MM.1S (cell line): ENCODE measurements around the gene KIF17.
"Not testable (repeated sequence)": the region's sequence is repeated elsewhere in the genome, so short reads cannot be mapped to it uniquely, and the experiment has no call there.

Source experiments
- DNase-seq: peaks from one replicate; pipeline ENCODE4 v3.0.0-alpha.2; 2015
- H2AFZ ChIP-seq: fragments of 300-600 bp; sonication (generic); 2 replicates; pipeline ENCODE4 v1.6.0; 2016; ENCODE audit warnings: antibody characterized with exemption, low read length
- H3F3A ChIP-seq: fragments of 300-600 bp; sonication (generic); 2 replicates; pipeline ENCODE4 v1.6.1; 2016; ENCODE audit warnings: mild to moderate bottlenecking, antibody characterized with exemption, low read length, moderate library complexity, mixed read lengths; ENCODE audit not compliant: insufficient read depth
- H3K27ac ChIP-seq: fragments of 300-600 bp; sonication (generic); 2 replicates; pipeline ENCODE4 v1.5.1; 2016; ENCODE audit warnings: mild to moderate bottlenecking, low read length
- H3K27me3 ChIP-seq: fragments of 300-600 bp; sonication (generic); replicated peaks from 2 replicates; pipeline ENCODE4 v1.6.0; 2016; ENCODE audit warnings: low read length; ENCODE audit not compliant: insufficient read depth
- H3K36me3 ChIP-seq: fragments of 300-600 bp; sonication (generic); replicated peaks from 2 replicates; pipeline ENCODE4 v1.6.1; 2016; ENCODE audit warnings: mild to moderate bottlenecking, low read length, mixed read lengths; ENCODE audit not compliant: insufficient read depth
- H3K4me1 ChIP-seq: fragments of 300-600 bp; sonication (generic); 2 replicates; pipeline ENCODE4 v1.6.1; 2016; ENCODE audit warnings: low read length, mixed read lengths
- H3K4me2 ChIP-seq: fragments of 300-600 bp; sonication (generic); 2 replicates; pipeline ENCODE4 v1.6.0; 2016; ENCODE audit warnings: low read depth, low read length
- H3K4me3 ChIP-seq: fragments of 300-600 bp; sonication (generic); 2 replicates; pipeline ENCODE4 v1.5.1; 2016; ENCODE audit warnings: low read length, mixed read lengths
- H3K79me2 ChIP-seq: fragments of 300-600 bp; sonication (generic); 2 replicates; pipeline ENCODE4 v1.6.1; 2016; ENCODE audit warnings: mixed run types, low read length, mixed read lengths
- H3K9ac ChIP-seq: fragments of 300-600 bp; sonication (generic); 2 replicates; pipeline ENCODE4 v1.6.1; 2016; ENCODE audit warnings: low read length, mixed read lengths
- H3K9me2 ChIP-seq: fragments of 300-600 bp; sonication (generic); replicated peaks from 2 replicates; pipeline ENCODE4 v1.6.1; 2016; ENCODE audit warnings: mild to moderate bottlenecking, low read length, mixed read lengths; ENCODE audit not compliant: insufficient read depth
- H3K9me3 ChIP-seq: fragments of 300-600 bp; sonication (generic); replicated peaks from 2 replicates; pipeline ENCODE4 v1.6.1; 2016; ENCODE audit warnings: mild to moderate bottlenecking, low read length, mixed read lengths; ENCODE audit not compliant: insufficient read depth
- H4K20me1 ChIP-seq: fragments of 300-600 bp; sonication (generic); 2 replicates; pipeline ENCODE4 v1.6.1; 2016; ENCODE audit warnings: mild to moderate bottlenecking, low read length, moderate library complexity, mixed read lengths; ENCODE audit not compliant: insufficient read depth
- EZH2 ChIP-seq: fragments of 300-600 bp; sonication (generic); optimal IDR thresholded peaks from 2 replicates; pipeline ENCODE3; 2017; ENCODE audit warnings: low read depth, mild to moderate bottlenecking, antibody characterized with exemption, low read length, mixed read lengths
- EZH2phosphoT487 ChIP-seq: fragments of 300-600 bp; sonication (generic); IDR thresholded peaks from 2 replicates; pipeline ENCODE4 v1.6.1; 2018; ENCODE audit warnings: antibody characterized with exemption, low read length
- TF ChIP-seq, protein P1 (sequence below): fragments of 300-600 bp; sonication (generic); IDR thresholded peaks from 2 replicates; pipeline ENCODE4 v1.5.1; 2016; ENCODE audit warnings: antibody characterized with exemption, low read length, mixed read lengths

Gene KIF17

DNA sequence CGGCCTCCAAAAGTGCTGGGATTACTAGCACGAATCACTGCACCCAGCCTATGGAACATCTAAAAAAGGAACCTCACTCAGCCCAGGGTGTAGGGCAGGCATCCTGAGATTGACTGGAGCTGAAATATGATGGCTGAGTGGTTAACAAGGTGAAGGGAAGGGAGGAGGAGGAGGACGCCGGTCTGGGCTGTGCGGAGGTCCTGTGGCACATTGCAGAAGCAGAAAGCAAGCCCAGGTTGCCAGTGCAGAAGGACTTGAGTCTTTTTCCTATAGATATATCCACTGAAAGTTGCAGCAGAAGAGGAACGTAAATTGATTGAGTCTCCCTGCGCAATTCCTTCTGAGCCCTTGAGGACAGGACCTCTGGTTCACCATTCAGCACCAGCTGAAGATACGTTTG is 1.5 kb upstream of the KIF17 start:
- Histone ChIP-seq H3F3A (no peaks in the 10 kb centered on the region), H3K79me2 (no peaks in the 10 kb centered on the region), H3K27ac (no peak overlapping the region), H3K9me2 (no peaks in the 10 kb centered on the region), H3K4me1 (no peaks in the 10 kb centered on the region), H3K27me3 (peaks cover 90% of the 10 kb centered on the region), H3K4me3 (no peak overlapping the region), H4K20me1 (no peaks in the 10 kb centered on the region), H2AFZ (no peak overlapping the region), H3K9me3 (no peaks in the 10 kb centered on the region), H3K36me3 (no peaks in the 10 kb centered on the region), H3K9ac (no peak overlapping the region), H3K4me2 (no peak overlapping the region)
- TF ChIP-seq, protein P1, sequence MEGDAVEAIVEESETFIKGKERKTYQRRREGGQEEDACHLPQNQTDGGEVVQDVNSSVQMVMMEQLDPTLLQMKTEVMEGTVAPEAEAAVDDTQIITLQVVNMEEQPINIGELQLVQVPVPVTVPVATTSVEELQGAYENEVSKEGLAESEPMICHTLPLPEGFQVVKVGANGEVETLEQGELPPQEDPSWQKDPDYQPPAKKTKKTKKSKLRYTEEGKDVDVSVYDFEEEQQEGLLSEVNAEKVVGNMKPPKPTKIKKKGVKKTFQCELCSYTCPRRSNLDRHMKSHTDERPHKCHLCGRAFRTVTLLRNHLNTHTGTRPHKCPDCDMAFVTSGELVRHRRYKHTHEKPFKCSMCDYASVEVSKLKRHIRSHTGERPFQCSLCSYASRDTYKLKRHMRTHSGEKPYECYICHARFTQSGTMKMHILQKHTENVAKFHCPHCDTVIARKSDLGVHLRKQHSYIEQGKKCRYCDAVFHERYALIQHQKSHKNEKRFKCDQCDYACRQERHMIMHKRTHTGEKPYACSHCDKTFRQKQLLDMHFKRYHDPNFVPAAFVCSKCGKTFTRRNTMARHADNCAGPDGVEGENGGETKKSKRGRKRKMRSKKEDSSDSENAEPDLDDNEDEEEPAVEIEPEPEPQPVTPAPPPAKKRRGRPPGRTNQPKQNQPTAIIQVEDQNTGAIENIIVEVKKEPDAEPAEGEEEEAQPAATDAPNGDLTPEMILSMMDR, result no peak
- TF ChIP-seq EZH2, result no peak
- TF ChIP-seq EZH2phosphoT487, result no peak
- DNase-seq, result no peak

DNA sequence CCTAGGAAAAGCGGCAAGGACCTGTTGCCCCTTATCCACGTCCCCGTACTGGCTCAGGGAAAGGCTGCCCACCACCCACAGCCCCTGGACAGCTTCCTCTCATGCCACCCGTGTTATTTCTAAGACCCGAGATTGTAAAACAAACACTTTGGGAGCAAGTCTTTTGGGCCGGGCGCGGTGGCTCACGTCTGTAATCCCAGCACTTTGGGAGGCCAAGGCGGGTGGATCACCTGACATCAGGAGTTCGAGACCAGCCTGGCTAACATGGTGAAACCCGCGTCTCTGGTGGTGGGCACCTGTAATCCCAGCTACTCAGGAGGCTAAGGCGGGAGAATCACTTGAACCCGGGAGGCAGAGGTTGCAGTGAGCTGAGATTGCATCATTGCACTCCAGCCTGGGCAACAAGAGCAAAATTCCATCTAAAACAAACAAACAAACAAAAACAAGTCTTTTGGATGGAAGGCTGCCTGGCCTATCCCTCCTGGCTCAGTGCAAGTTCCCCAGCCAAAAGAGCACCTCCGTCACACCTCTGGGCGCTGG is 606 bp upstream of the KIF17 start:
- not testable (repeated sequence) for H4K20me1 ChIP-seq, H2AFZ ChIP-seq, H3K9me2 ChIP-seq, H3K9me3 ChIP-seq, H3K4me1 ChIP-seq, H3F3A ChIP-seq, DNase-seq, H3K9ac ChIP-seq, H3K36me3 ChIP-seq, H3K27ac ChIP-seq, H3K79me2 ChIP-seq
- 0 out of 2 replicates have a peak overlapping the region, but pooled peaks have one; percentile 22 for H3K4me3 ChIP-seq
- H3K27me3 ChIP-seq, result peaks cover 81% of the 10 kb centered on the region
- H3K4me2 ChIP-seq, result peak overlapping the region; percentile 66; the same call in 1 of the 2 replicates

- no peaks in the 10 kb centered on the region for H4K20me1 ChIP-seq
- H3K36me3 ChIP-seq, result no peaks in the 10 kb centered on the region
- H3K9ac ChIP-seq, result no peak overlapping the region
- DNase-seq, result no peak
- peaks cover 70% of the 10 kb centered on the region for H3K27me3 ChIP-seq
- no peak overlapping the region for H3K27ac ChIP-seq
- no peaks in the 10 kb centered on the region for H3K4me1 ChIP-seq
- TF ChIP-seq EZH2, result no peak
- no peak for TF ChIP-seq EZH2phosphoT487
- TF ChIP-seq, protein P1, result no peak
- no peak overlapping the region for H3K4me2 ChIP-seq
- H2AFZ ChIP-seq, result no peak overlapping the region
- no peak overlapping the region for H3K4me3 ChIP-seq
- no peaks in the 10 kb centered on the region for H3K9me2 ChIP-seq
- no peaks in the 10 kb centered on the region for H3K79me2 ChIP-seq
- H3F3A ChIP-seq, result no peaks in the 10 kb centered on the region
- H3K9me3 ChIP-seq, result no peaks in the 10 kb centered on the region
Measured at GRCh38 chr1:20716232-20716631, 1.6 kb downstream of the KIF17 start.

DNA sequence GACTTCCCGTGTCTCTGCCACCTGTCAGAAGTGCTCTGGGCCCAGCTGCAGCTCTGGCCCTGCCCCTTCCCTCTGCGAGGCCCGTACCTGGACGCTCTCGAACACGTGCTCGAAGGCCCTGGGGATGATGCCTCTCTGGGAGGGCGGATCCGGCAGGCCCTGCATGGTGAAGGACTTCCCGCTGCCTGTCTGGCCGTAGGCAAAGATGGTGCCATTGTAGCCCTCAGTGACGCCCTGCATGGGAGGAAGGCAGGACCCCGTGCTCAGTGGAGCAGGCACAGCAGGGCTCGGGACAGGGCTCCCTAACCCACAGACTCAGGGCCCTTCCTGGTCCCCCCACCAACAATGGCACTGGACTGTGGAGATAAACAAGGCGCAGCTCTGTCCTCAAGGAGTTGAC is 2.4 kb downstream of the KIF17 start:
- no peak for DNase-seq
- Histone ChIP-seq H2AFZ (no peak overlapping the region), H3K9ac (no peak overlapping the region)

More for the DNA sequence above, 2.4 kb downstream of the KIF17 start:
- no peak overlapping the region for H3K27ac ChIP-seq
- H3K36me3 ChIP-seq, result no peaks in the 10 kb centered on the region
- H3K4me3 ChIP-seq, result no peak overlapping the region
- no peaks in the 10 kb centered on the region for H3F3A ChIP-seq
- no peak overlapping the region for H3K4me2 ChIP-seq
- no peaks in the 10 kb centered on the region for H3K9me3 ChIP-seq
- H3K79me2 ChIP-seq, result no peaks in the 10 kb centered on the region
- TF ChIP-seq EZH2phosphoT487, result no peak
- no peak for TF ChIP-seq EZH2
- TF ChIP-seq, protein P1, result no peak
- no peaks in the 10 kb centered on the region for H4K20me1 ChIP-seq
- peaks cover 70% of the 10 kb centered on the region for H3K27me3 ChIP-seq
- no peaks in the 10 kb centered on the region for H3K9me2 ChIP-seq
- no peaks in the 10 kb centered on the region for H3K4me1 ChIP-seq
